NCI-H1930 (cell line): ENCODE results near the gene SYT1.

Source experiments
- DNase-seq, 2 experiments: peaks; one replicate each; lab custom pipeline; 2025; lab: John Stamatoyannopoulos, UW

Gene SYT1

GRCh38 chr12:79435742-79436141 lies 571.2 kb downstream of the SYT1 start:
- DNase-seq: no peak

GRCh38 chr12:79438480-79439174 lies 574.1 kb downstream of the SYT1 start:
- DNase-seq: no peak

- no peak for DNase-seq
These were observed 574.7 kb downstream of the SYT1 start for GRCh38 chr12:79439175-79439825.

GRCh38 chr12:79441534-79441933 lies 577.0 kb downstream of the SYT1 start:
- no peak for DNase-seq

GRCh38 chr12:79442396-79442795 lies 577.8 kb downstream of the SYT1 start:
- no peak for DNase-seq

- DNase-seq: no peak
These were observed 579.5 kb downstream of the SYT1 start for GRCh38 chr12:79444089-79444488.

GRCh38 chr12:79448816-79449215 lies 584.2 kb downstream of the SYT1 start:
- DNase-seq: no peak

GRCh38 chr12:79451365-79451764 lies 586.8 kb downstream of the SYT1 start:
- no peak for DNase-seq

- no peak for DNase-seq
These were observed 587.4 kb downstream of the SYT1 start for GRCh38 chr12:79451978-79452377.

- DNase-seq: no peak
These were observed 588.3 kb downstream of the SYT1 start for GRCh38 chr12:79452906-79453305.

GRCh38 chr12:79453820-79454219 lies 589.2 kb downstream of the SYT1 start:
- no peak for DNase-seq

- DNase-seq: no peak
These were observed 589.8 kb downstream of the SYT1 start for GRCh38 chr12:79454338-79454843.

GRCh38 chr12:79455286-79455685 lies 590.7 kb downstream of the SYT1 start:
- DNase-seq: no peak

GRCh38 chr12:79482323-79482722 lies 617.7 kb downstream of the SYT1 start:
- DNase-seq: no peak

- DNase-seq: no peak
These were observed 618.3 kb downstream of the SYT1 start for GRCh38 chr12:79482921-79483320.

- DNase-seq: no peak
These were observed 621.6 kb downstream of the SYT1 start for GRCh38 chr12:79486154-79486553.

- DNase-seq: no peak
These were observed 623.0 kb downstream of the SYT1 start for GRCh38 chr12:79487386-79488110.
